ENCODE results near the gene C17orf67.
A peak's percentile ranks its signal among the peaks of the same experiment; 100 is the strongest.

C17orf67 gene

GRCh38 chr17:56832446-56832845 is 1.3 kb downstream of the C17orf67 start:
- no peak for TF ChIP-seq CTCF (IDR thresholded peaks at IDR 0.05)
- H3K4me1 Mint-ChIP-seq: peaks cover 41% of the 10 kb centered on the region
- H3K27me3 Mint-ChIP-seq (ENCODE audit: low read depth, poor library complexity): peaks cover 57% of the 10 kb centered on the region
- DNase-seq: no peak
- peak overlapping the region; percentile 85 for H3K4me3 Mint-ChIP-seq
- no peak overlapping the region for H3K27ac Mint-ChIP-seq
- no peaks in the 10 kb centered on the region for H3K9me3 Mint-ChIP-seq
- peaks cover 35% of the 10 kb centered on the region for H3K36me3 Mint-ChIP-seq (ENCODE audit: low read depth)

DNA sequence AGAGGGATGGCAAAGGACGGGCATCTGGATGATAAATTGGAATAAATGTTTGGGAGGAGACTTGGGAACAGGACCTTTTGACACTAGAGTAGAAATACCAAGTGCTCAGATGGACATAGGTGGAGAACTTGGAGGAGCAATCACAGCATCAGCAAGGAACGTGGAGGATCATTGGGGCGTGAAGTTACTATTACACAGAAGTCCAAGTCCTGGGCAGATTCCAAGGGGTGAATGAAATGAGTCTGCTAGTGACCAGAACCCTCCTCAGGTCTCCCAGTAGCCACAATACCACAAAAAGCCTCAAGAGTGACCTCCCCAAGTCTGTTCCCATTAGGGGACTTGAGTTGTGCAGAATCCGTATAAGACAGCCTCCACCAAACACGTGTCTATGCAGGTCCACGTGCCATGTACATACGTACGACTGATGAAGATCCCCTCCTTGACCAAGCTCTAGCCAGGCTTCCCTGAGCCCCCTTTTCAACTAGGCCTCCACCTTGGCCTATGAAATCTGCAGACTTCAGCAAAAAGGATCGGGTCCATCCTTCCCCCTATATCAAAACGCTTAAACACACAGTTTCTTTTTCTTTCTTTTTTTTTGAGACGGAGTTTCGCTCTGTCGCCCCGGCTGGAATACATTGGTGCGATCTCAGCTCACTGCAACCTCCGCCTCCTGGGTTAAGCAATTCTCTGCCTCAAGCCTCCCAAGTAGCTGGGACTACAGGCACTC is 2.2 kb downstream of the C17orf67 start:
- no peak for TF ChIP-seq CTCF (IDR thresholded peaks at IDR 0.05)
- DNase-seq: no peak
- no peak overlapping the region for H3K27ac Mint-ChIP-seq
- H3K36me3 Mint-ChIP-seq (ENCODE audit: low read depth): peaks cover 31% of the 10 kb centered on the region
- H3K27me3 Mint-ChIP-seq (ENCODE audit: low read depth, poor library complexity): peaks cover 49% of the 10 kb centered on the region
- H3K4me3 Mint-ChIP-seq: no peak overlapping the region
- peaks cover 32% of the 10 kb centered on the region for H3K4me1 Mint-ChIP-seq
- no peaks in the 10 kb centered on the region for H3K9me3 Mint-ChIP-seq

DNA sequence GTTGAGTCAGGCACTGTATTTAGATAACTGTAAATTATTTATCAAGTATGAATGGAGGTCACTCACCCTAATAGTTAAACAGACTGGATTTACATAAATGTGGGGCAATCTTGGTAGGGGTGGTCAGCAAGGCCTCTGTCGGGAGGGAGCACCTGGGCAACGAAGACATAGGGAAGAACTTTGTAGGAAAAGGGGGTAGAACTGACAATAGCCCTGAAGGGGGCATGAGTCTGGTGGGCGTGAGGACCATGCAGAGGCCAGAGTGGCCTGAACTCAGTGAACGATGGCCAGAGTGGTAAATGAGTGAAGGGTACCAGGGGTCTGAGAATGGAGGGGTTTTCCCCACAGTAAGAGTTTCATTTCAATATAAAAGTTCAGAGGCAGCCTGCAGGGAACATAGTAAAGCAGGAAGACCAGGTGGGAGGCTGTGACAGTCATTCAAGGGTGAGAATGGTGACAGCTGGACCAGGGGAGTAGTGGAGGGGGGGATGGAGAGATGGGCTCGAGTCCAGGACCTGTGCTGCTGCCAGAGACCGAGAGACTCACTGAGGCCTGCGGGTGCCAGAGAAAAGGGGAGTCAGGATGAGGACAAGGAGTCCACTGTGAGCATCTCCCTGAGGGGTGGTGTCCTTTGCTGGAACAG is 2.9 kb downstream of the C17orf67 start:
- H3K9me3 Mint-ChIP-seq: no peaks in the 10 kb centered on the region
- no peak for TF ChIP-seq CTCF (IDR thresholded peaks at IDR 0.05)
- H3K27me3 Mint-ChIP-seq (ENCODE audit: low read depth, poor library complexity): peaks cover 45% of the 10 kb centered on the region
- peaks cover 29% of the 10 kb centered on the region for H3K36me3 Mint-ChIP-seq (ENCODE audit: low read depth)
- H3K4me1 Mint-ChIP-seq: peaks cover 29% of the 10 kb centered on the region
- DNase-seq: no peak
- H3K27ac Mint-ChIP-seq: no peak overlapping the region
- no peak overlapping the region for H3K4me3 Mint-ChIP-seq

DNA sequence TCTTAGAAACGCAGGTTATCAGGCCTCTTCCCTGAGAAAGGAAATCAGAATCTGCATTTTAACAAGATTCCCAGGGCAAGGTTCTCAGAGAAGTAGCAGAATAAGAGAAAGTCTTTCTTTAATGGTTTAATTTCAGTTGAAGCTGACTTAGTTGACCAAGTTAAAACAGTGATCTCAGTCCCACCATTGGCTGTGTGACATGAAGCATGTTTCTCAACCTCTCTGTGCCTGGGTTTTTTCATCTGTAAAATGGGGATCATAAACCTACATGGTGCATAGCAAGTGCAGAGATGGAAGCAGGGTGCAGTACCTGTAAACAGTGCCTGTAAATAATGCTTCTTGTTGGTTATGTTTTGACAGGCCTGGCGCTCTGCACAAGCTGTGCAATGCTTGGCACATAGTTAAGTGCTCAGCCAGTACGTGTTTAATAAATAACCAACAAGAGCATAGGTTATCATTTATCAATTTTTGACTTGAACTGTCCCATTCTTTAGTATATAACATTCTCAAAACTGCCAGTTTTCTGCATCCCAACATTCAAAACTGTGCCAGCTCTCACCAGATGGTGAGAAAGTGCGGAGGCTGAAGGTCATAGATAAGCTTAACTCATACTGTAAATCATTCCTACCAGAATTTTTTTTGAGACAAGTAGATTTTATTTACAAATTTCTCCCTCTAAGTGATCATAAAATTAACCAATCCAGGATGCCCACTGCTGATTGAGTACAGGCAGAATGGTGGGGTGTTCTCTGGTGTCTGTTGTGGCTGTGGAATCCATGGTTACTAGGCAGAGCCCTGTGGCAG is 6.9 kb downstream of the C17orf67 start:
- no peak for DNase-seq
- H3K4me3 Mint-ChIP-seq: no peak overlapping the region

GRCh38 chr17:56824503-56824902 is 9.2 kb downstream of the C17orf67 start:
- Mint-ChIP-seq H3K9me3 (peaks cover 4% of the 10 kb centered on the region), H3K36me3 (ENCODE audit: low read depth) (peaks cover 8% of the 10 kb centered on the region), H3K4me3 (no peak overlapping the region), H3K4me1 (peaks cover 5% of the 10 kb centered on the region), H3K27ac (no peak overlapping the region), H3K27me3 (ENCODE audit: low read depth, poor library complexity) (peaks cover 5% of the 10 kb centered on the region)
- no peak for TF ChIP-seq CTCF (IDR thresholded peaks at IDR 0.05)
- DNase-seq: no peak

More for the DNA sequence above, 6.9 kb downstream of the C17orf67 start:
- H3K9me3 Mint-ChIP-seq: peaks cover 4% of the 10 kb centered on the region
- no peak for TF ChIP-seq CTCF (IDR thresholded peaks at IDR 0.05)
- no peak overlapping the region for H3K27ac Mint-ChIP-seq
- peaks cover 27% of the 10 kb centered on the region for H3K36me3 Mint-ChIP-seq (ENCODE audit: low read depth)
- H3K27me3 Mint-ChIP-seq (ENCODE audit: low read depth, poor library complexity): peaks cover 17% of the 10 kb centered on the region
- peaks cover 10% of the 10 kb centered on the region for H3K4me1 Mint-ChIP-seq
